PC-9 (cell line): ENCODE results near the gene RGS6. TPM values are rescaled to one million over a fixed set of nuclear protein-coding genes. Genes with fewer than 3 reads are reported as not detected.

Source experiments
- BruUV-seq: library from RNA; stranded (reverse); fragments of 400-500 nt; replicated peaks from 2 replicates; lab custom pipeline; 2021; lab: Mats Ljungman, UMichigan
- CTCF ChIA-PET: fragments of 300-600 bp; sonication (Branson Sonifier 250); formaldehyde crosslinking; loops from one replicate; lab custom pipeline; 2022; ENCODE audit warnings: antibody characterized with exemption; lab: Charles Lee
- POLR2A ChIA-PET: fragments of 300-600 bp; sonication (Branson Sonifier 250); formaldehyde crosslinking; loops from one replicate; lab custom pipeline; 2022; ENCODE audit warnings: antibody characterized with exemption; ENCODE audit not compliant: unreplicated experiment; lab: Charles Lee
- DNase-seq, 2 experiments: peaks; one replicate each; pipeline versions ENCODE4 v3.0.0 to v3.0.0-alpha.2; 2015 to 2022; ENCODE audit warnings: mixed read lengths in 1 of 2
- H2AFZ ChIP-seq: fragments of 200-600 bp; sonication (generic); 2 replicates; pipeline ENCODE4 v1.8.1; 2017; ENCODE audit warnings: antibody characterized with exemption
- H3F3A ChIP-seq: fragments of 200-600 bp; sonication (generic); 2 replicates; pipeline ENCODE4 v1.8.1; 2017; ENCODE audit warnings: antibody characterized with exemption, mild to moderate bottlenecking, low read depth; ENCODE audit not compliant: insufficient read depth
- H3K27ac ChIP-seq: fragments of 200-600 bp; sonication (generic); 2 replicates; pipeline ENCODE4 v1.6.1; 2016; ENCODE audit warnings: mixed run types
- H3K27me3 ChIP-seq: fragments of 200-600 bp; sonication (generic); 2 replicates; pipeline ENCODE4 v1.6.1; 2016; ENCODE audit warnings: low read depth, mixed run types; ENCODE audit not compliant: insufficient read depth
- H3K36me3 ChIP-seq: fragments of 200-600 bp; sonication (generic); 2 replicates; pipeline ENCODE4 v1.6.1; 2016; ENCODE audit warnings: low read depth, mixed run types
- H3K4me1 ChIP-seq: fragments of 200-600 bp; sonication (generic); replicated peaks from 2 replicates; pipeline ENCODE4 v1.6.1; 2016; ENCODE audit warnings: mixed run types; ENCODE audit not compliant: insufficient read depth
- H3K4me2 ChIP-seq: fragments of 200-600 bp; sonication (generic); 2 replicates; pipeline ENCODE4 v1.6.1; 2017; ENCODE audit warnings: mixed run types
- H3K4me3 ChIP-seq: fragments of 200-600 bp; sonication (generic); 2 replicates; pipeline ENCODE4 v1.6.1; 2016; ENCODE audit warnings: mixed run types
- H3K79me2 ChIP-seq: fragments of 200-600 bp; sonication (generic); 2 replicates; pipeline ENCODE4 v1.6.1; 2017; ENCODE audit warnings: low read depth, mixed run types
- H3K9me2 ChIP-seq: fragments of 200-600 bp; sonication (generic); 2 replicates; pipeline ENCODE4 v1.8.1; 2017; ENCODE audit warnings: mild to moderate bottlenecking; ENCODE audit not compliant: insufficient read depth
- H3K9me3 ChIP-seq: fragments of 200-600 bp; sonication (generic); 2 replicates; pipeline ENCODE4 v1.8.1; 2016; ENCODE audit warnings: low read depth; ENCODE audit not compliant: insufficient read depth
- H4K20me1 ChIP-seq: fragments of 200-600 bp; sonication (generic); 2 replicates; pipeline ENCODE4 v1.8.1; 2017; ENCODE audit not compliant: insufficient read depth
- CTCF ChIP-seq: fragments of 200-600 bp; sonication (generic); conservative IDR thresholded peaks from 2 replicates; pipeline ENCODE4 v1.6.1; 2017; ENCODE audit warnings: mixed run types, antibody characterized with exemption, mild to moderate bottlenecking, moderate library complexity
- EZH2 ChIP-seq: fragments of 200-600 bp; sonication (generic); IDR thresholded peaks from 2 replicates; pipeline ENCODE4 v1.8.0; 2017; ENCODE audit warnings: antibody characterized with exemption, low read depth
- intact Hi-C: fragments of 100-400 bp; cut with micrococcal nuclease; formaldehyde crosslinking; loops from one replicate; pipeline ENCODE4 v1.10.0; 2022; ENCODE audit not compliant: unreplicated experiment
- total RNA-seq: library from RNA; stranded (reverse); gene quantifications from 2 replicates; pipeline ENCODE4 v1.2.3, GENCODE V29; 2021

The RGS6 gene
- total RNA-seq, 1 experiment from 2014 or later = not detected

DNA sequence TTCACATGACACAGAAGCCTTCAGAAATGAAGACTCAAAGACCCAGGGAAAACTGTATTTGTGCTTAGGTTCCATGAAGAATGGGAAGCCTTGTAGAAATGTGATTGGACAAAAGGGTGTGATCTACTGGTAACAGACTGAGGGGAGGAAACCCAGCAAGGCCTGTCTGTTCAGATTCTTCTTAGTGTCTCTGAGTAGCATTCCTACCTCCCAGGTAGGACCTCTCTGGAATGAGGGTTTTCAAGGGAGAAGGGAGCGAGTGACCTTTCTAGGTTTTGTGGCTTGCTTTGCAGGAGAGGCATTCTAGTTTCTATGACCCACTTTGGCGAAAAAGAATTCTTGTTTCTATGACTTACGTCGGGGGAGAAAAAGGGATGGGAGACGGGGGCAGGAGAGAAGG is 560.0 kb downstream of the RGS6 start:
- no peaks in the 10 kb centered on the region for H3K79me2 ChIP-seq
- no peaks in the 10 kb centered on the region for H3F3A ChIP-seq
- H3K27ac ChIP-seq = no peak overlapping the region
- CTCF ChIA-PET = no interaction called here
- 0 out of 2 replicates have a peak, but pooled peaks cover 3% of the 10 kb centered on the region for H3K9me3 ChIP-seq
- BruUV-seq = no TSS peak
- no peaks in the 10 kb centered on the region for H3K9me2 ChIP-seq
- POLR2A ChIA-PET = no interaction called here
- H3K4me1 ChIP-seq = no peaks in the 10 kb centered on the region
- H2AFZ ChIP-seq = no peak overlapping the region
- H3K4me3 ChIP-seq = no peak overlapping the region
- no peak overlapping the region for H3K4me2 ChIP-seq
- no peaks in the 10 kb centered on the region for H3K36me3 ChIP-seq
- peaks cover 24% of the 10 kb centered on the region; the same call in 1 of the 2 replicates for H3K27me3 ChIP-seq
- intact Hi-C loops = no loop called here
- no peak for DNase-seq
- no peaks in the 10 kb centered on the region for H4K20me1 ChIP-seq
- no peak for TF ChIP-seq CTCF
- TF ChIP-seq EZH2 = no peak

DNA sequence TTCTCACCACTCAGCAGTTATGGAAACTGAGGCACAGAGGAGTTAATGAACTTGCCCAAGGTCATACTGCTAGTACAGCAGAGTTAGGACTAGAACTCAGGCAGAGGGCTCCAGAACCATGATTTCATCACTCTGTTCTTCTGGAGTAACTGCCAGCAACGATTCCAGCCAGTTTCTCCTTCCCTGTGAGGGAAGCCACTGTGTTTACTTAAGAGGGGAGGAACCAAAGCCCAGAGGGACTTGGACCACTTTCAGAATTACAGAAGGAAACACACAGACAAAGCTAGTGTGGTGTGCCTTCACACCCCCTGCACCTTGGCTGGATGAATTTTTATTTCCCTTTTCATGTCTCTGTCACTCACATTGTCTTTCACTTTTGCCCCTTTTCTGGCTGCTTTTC is 563.4 kb downstream of the RGS6 start:
- H3K79me2 ChIP-seq = no peaks in the 10 kb centered on the region
- ChIA-PET POLR2A (no interaction called here), CTCF (no interaction called here)
- H3K27me3 ChIP-seq = peaks cover 21% of the 10 kb centered on the region
- H3K4me3 ChIP-seq = no peak overlapping the region
- 0 out of 2 replicates have a peak, but pooled peaks cover 3% of the 10 kb centered on the region for H3K9me3 ChIP-seq
- no peaks in the 10 kb centered on the region for H3K9me2 ChIP-seq
- BruUV-seq = no TSS peak
- H3F3A ChIP-seq = no peaks in the 10 kb centered on the region
- no peak overlapping the region for H3K4me2 ChIP-seq
- no peak for DNase-seq
- H2AFZ ChIP-seq = no peak overlapping the region
- no peak overlapping the region for H3K27ac ChIP-seq
- intact Hi-C loops = no loop called here
- H4K20me1 ChIP-seq = no peaks in the 10 kb centered on the region
- no peaks in the 10 kb centered on the region for H3K36me3 ChIP-seq
- H3K4me1 ChIP-seq = no peaks in the 10 kb centered on the region
- TF ChIP-seq EZH2 (no peak), CTCF (no peak)

GRCh38 chr14:72498646-72499045 is 566.4 kb downstream of the RGS6 start:
- H3K9me2 ChIP-seq = no peaks in the 10 kb centered on the region
- TF ChIP-seq CTCF (no peak), EZH2 (no peak)
- H3K36me3 ChIP-seq = no peaks in the 10 kb centered on the region
- no TSS peak for BruUV-seq
- ChIA-PET CTCF (no interaction called here), POLR2A (no interaction called here)
- peaks cover 31% of the 10 kb centered on the region for H3K27me3 ChIP-seq
- H3F3A ChIP-seq = no peaks in the 10 kb centered on the region
- no peak overlapping the region for H3K27ac ChIP-seq
- no peak overlapping the region for H2AFZ ChIP-seq
- no peak overlapping the region for H3K4me2 ChIP-seq
- no peak overlapping the region for H3K4me3 ChIP-seq
- H3K4me1 ChIP-seq = no peaks in the 10 kb centered on the region
- no peak for DNase-seq
- 0 out of 2 replicates have a peak, but pooled peaks cover 3% of the 10 kb centered on the region for H3K9me3 ChIP-seq
- H4K20me1 ChIP-seq = no peaks in the 10 kb centered on the region
- intact Hi-C loops = no loop called here
- H3K79me2 ChIP-seq = no peaks in the 10 kb centered on the region
